ENCODE results near the gene TUBB8.
"Not testable (repeated sequence)": the region's sequence is repeated elsewhere in the genome, so short reads cannot be mapped to it uniquely, and the experiment has no call there.

The TUBB8 gene

DNA sequence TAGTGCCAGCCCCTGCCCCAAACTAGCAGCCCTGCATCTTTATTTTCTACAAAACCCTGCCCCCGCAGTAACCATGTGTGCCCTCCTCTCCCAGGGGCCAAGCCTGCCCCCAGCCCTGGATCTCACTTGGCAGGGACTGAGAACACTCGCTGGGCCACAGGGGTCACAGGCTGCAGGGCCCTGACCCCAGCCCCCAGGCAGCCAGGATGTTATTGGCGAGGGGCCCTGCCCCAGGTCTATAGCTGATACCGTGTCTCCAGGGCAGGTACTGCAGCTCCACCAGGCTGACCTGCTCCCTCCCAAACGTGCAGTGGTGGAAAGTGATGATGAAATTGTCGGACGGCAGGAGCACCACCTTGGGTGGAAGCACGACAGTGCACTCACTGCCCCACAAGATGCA is 35.9 kb upstream of the TUBB8 start:
- TF ChIP-seq, protein P1, sequence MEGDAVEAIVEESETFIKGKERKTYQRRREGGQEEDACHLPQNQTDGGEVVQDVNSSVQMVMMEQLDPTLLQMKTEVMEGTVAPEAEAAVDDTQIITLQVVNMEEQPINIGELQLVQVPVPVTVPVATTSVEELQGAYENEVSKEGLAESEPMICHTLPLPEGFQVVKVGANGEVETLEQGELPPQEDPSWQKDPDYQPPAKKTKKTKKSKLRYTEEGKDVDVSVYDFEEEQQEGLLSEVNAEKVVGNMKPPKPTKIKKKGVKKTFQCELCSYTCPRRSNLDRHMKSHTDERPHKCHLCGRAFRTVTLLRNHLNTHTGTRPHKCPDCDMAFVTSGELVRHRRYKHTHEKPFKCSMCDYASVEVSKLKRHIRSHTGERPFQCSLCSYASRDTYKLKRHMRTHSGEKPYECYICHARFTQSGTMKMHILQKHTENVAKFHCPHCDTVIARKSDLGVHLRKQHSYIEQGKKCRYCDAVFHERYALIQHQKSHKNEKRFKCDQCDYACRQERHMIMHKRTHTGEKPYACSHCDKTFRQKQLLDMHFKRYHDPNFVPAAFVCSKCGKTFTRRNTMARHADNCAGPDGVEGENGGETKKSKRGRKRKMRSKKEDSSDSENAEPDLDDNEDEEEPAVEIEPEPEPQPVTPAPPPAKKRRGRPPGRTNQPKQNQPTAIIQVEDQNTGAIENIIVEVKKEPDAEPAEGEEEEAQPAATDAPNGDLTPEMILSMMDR (IDR thresholded peaks at IDR 0.05; ENCODE audit: borderline replicate concordance, control extremely low read depth, extremely low read depth, insufficient read depth, missing control alignments): no peak
- DNase-seq (ENCODE audit: low spot score): no peak
- in situ Hi-C loops (cut with MboI; ENCODE audit: low sequenced_read_pairs, unreplicated experiment): no loop called here

DNA sequence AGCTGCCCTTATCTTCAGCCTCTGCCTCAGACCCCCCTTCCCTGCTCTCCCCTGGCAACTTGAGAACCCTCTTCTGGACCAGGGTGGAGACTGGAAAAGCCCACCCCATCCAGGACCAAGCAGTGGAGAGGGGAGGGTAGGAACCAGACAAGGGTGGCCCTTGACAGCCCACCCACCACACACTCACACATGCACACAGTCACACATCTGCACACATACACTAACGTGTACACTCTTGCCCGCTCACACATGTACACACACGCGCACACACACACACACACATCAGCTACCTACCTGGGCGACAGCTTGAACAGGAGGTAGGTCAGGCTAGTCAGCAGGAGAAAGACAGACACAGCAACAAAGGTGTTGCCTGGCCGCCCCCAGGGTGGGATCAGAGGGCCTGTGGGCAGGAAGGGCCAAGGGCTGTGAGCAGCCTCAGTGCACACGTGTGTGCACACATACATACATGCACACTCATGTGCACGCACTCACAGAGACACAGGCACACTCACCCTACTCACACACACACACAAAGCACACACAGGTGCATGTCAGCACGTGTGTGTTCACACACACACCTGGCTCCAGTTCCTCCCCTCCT is 34.9 kb upstream of the TUBB8 start:
- TF ChIP-seq, protein P1 (IDR thresholded peaks at IDR 0.05; ENCODE audit: borderline replicate concordance, control extremely low read depth, extremely low read depth, insufficient read depth, missing control alignments): no peak
- DNase-seq (ENCODE audit: low spot score): no peak
- in situ Hi-C loops (cut with MboI; ENCODE audit: low sequenced_read_pairs, unreplicated experiment): no loop called here

DNA sequence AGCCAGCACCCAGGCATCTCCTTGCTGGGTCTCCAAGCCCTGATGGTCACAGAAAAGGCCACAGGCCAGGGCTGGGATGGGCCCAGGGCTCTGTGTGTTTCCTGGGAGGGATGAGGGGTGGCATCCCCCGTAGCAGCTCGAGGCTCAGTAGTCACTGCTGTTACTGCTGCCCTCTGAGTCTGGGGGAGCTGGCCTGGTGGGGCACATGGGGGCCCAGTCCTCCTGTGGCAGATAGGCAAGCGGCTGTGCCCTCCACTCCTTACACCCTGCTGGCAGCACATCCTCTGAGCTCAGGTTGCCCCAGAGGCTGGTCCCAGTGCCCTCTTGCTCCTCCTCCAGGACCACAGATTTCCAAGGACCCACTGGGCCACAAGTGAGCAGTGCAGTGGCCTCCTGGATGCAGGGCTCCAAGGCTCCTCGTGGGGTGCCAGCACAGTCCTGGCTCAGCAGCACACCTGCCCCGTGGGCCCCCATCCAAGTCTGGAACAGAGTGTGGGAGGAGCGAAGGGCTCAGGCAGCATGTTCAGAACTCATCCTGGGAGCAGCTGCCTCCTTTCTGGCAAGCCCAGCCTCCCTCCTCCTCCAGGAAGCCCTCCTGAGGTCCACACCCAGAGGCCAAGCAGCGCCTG is 31.5 kb upstream of the TUBB8 start:
- TF ChIP-seq, protein P1 (IDR thresholded peaks at IDR 0.05; ENCODE audit: borderline replicate concordance, control extremely low read depth, extremely low read depth, insufficient read depth, missing control alignments): no peak
- no peak for DNase-seq (ENCODE audit: low spot score)
- in situ Hi-C loops (cut with MboI; ENCODE audit: low sequenced_read_pairs, unreplicated experiment): no loop called here

DNA sequence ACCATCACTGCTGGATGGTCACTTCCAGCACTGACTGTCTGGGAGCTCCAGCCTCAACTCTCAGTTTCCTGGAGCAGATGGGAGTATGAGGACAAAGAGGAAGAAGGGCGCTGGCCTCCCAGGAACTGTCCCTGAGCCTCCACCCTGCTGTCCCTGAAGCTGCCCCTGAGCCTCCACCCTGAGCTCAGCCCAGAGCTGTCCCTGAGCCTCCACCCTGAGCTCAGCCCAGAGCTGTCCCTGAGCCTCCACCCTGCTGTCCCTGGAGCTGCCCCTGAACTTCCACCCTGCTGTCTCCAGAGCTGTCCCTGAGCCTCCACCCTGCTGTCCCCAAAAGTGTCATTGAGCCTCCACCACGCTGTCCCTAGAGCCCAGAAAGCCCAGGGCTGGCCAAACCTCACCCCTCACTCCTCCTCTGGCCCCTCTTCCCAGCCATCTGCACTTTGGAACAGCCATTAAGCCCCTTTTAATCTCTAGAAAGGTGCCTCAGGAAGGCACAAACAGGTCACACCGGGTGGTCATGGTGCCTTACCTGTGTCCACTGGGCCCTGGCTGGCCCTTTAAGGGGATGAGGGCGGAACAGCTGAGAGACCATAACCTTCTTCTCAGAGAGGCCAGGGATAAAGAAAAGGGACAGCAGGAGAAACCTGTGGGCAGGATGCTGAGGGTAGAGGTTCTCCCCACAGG is 30.6 kb upstream of the TUBB8 start:
- in situ Hi-C loops (cut with MboI; ENCODE audit: low sequenced_read_pairs, unreplicated experiment): no loop called here
- DNase-seq (ENCODE audit: low spot score): no peak
- TF ChIP-seq, protein P1 (IDR thresholded peaks at IDR 0.05; ENCODE audit: borderline replicate concordance, control extremely low read depth, extremely low read depth, insufficient read depth, missing control alignments): no peak

DNA sequence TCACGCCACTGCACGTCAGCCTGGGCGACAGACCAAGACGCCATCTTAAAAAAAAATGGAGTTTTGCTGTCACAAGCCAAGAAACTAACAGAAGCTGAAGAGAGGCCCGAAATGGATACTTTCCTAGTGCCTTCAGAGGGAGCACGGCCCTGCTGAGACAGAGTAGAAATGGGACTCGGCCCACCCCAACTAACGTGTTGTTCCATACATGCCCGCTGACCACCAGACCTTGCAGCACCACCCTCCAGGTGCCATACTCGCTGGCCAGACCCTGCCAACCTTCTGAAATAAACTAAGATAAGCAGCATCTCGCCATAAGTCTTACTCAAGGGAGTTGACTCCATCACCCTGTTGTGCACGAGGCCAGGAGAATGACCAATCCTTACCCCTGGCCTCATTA is 29.5 kb upstream of the TUBB8 start:
- in situ Hi-C loops (cut with MboI; ENCODE audit: low sequenced_read_pairs, unreplicated experiment): no loop called here
- DNase-seq (ENCODE audit: low spot score): no peak
- TF ChIP-seq, protein P1 (IDR thresholded peaks at IDR 0.05; ENCODE audit: borderline replicate concordance, control extremely low read depth, extremely low read depth, insufficient read depth, missing control alignments): no peak

DNA sequence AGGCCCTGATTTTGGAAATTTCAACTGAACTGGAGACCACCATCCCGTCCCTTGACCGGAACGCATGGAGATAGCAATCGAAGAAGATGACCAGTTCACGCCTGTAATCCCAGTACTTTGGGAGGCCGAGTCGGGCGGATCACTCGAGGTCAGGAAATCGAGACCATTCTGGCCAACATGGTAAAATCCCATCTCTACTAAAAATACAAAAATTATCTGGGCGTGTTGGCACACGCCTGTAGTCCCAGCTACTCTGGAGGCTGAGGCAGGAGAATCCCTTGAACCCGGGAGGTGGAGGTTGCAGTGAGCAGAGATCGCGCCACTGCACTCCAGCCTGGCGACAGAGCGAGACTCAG is 25.1 kb upstream of the TUBB8 start:
- in situ Hi-C loops (cut with MboI; ENCODE audit: low sequenced_read_pairs, unreplicated experiment); DNase-seq (ENCODE audit: low spot score): not testable (repeated sequence)
